GM12878 (cell line): ENCODE data around the gene CFAP91. TPM values are rescaled to one million over a fixed set of nuclear protein-coding genes. Genes with fewer than 3 reads are reported as not detected.

Source experiments
- CBX3 ChIP-seq: fragments of 200-600 bp; sonication (generic); IDR thresholded peaks from 2 replicates; pipeline ENCODE4 v1.6.1; 2016; ENCODE audit warnings: low read depth, borderline replicate concordance
- DPF2 ChIP-seq: fragments of 450-650 bp; IDR thresholded peaks from 2 replicates; pipeline ENCODE4 v1.6.1; 2017; ENCODE audit warnings: mild to moderate bottlenecking
- FOXM1 ChIP-seq: IDR thresholded peaks from 2 replicates; pipeline ENCODE4 v1.6.1; 2012; ENCODE audit warnings: low read depth, mild to moderate bottlenecking, inconsistent platforms, low read length, moderate library complexity
- HDAC6 ChIP-seq: fragments of 200-600 bp; sonication (generic); IDR thresholded peaks from one replicate; pipeline ENCODE4 v1.8.0; 2017; ENCODE audit warnings: antibody characterized with exemption; ENCODE audit not compliant: unreplicated experiment
- IRF3 ChIP-seq: fragments of 450-650 bp; IDR thresholded peaks from 2 replicates; pipeline ENCODE4 v1.6.1; 2014; ENCODE audit warnings: mild to moderate bottlenecking
- MTA3 ChIP-seq: IDR thresholded peaks from 2 replicates; pipeline ENCODE4 v1.6.1; 2012; ENCODE audit warnings: low read length, inconsistent platforms, borderline replicate concordance
- MYB ChIP-seq: fragments of 150-350 bp; IDR thresholded peaks from 2 replicates; pipeline ENCODE4 v1.6.1; 2014; ENCODE audit warnings: mild to moderate bottlenecking, low read depth, low read length, borderline replicate concordance
- NFIC ChIP-seq: IDR thresholded peaks from 2 replicates; pipeline ENCODE4 v1.6.1; 2012; ENCODE audit warnings: low read depth, mild to moderate bottlenecking, inconsistent platforms, low read length, moderate library complexity
- NFXL1 ChIP-seq: fragments of 450-650 bp; IDR thresholded peaks from 2 replicates; pipeline ENCODE4 v1.6.1; 2017; ENCODE audit warnings: antibody characterized with exemption, mild to moderate bottlenecking, borderline replicate concordance
- NR2F1 ChIP-seq: fragments of 450-650 bp; conservative IDR thresholded peaks from 2 replicates; pipeline ENCODE4 v1.6.1; 2017; ENCODE audit warnings: mild to moderate bottlenecking
- RAD21 ChIP-seq: IDR thresholded peaks from 2 replicates; pipeline ENCODE4 v1.6.1; 2011; ENCODE audit warnings: mild to moderate bottlenecking, low read depth, low read length, moderate library complexity; ENCODE audit not compliant: insufficient read depth
- RB1 ChIP-seq: fragments of 450-650 bp; formaldehyde crosslinking; IDR thresholded peaks from 2 replicates; pipeline ENCODE4 v1.6.1; 2017; ENCODE audit warnings: mild to moderate bottlenecking, borderline replicate concordance
- RFX5 ChIP-seq: IDR thresholded peaks from 2 replicates; pipeline ENCODE4 v1.6.1; 2011; ENCODE audit warnings: low read depth, low read length, improper control_type of control experiment
- STAT1 ChIP-seq: fragments of 450-650 bp; conservative IDR thresholded peaks from 2 replicates; pipeline ENCODE4 v1.6.1; 2014; ENCODE audit warnings: antibody characterized with exemption, mild to moderate bottlenecking
- STAT3 ChIP-seq: IDR thresholded peaks from 2 replicates; pipeline ENCODE4 v1.6.1; 2011; ENCODE audit warnings: low read depth, low read length, improper control_type of control experiment
- SUZ12 ChIP-seq: fragments of 200-600 bp; sonication (generic); IDR thresholded peaks from one replicate; pipeline ENCODE4 v1.6.1; 2018; ENCODE audit warnings: antibody characterized with exemption, mild to moderate bottlenecking; ENCODE audit not compliant: unreplicated experiment
- YY1 ChIP-seq: IDR thresholded peaks from 2 replicates; pipeline ENCODE4 v1.6.1; 2011; ENCODE audit warnings: low read depth, mild to moderate bottlenecking, low read length
- ZNF217 ChIP-seq: fragments of 450-650 bp; IDR thresholded peaks from 2 replicates; pipeline ENCODE4 v1.6.1; 2017; ENCODE audit warnings: antibody characterized with exemption, mild to moderate bottlenecking
- ZNF24 ChIP-seq: fragments of 450-650 bp; IDR thresholded peaks from 2 replicates; pipeline ENCODE4 v1.6.1; 2017; ENCODE audit warnings: antibody characterized with exemption, mild to moderate bottlenecking
- polyA plus RNA-seq, 11 experiments: library from polyadenylated mRNA; depleted of rRNA in 4 of 11; unstranded in 6 of 11; stranded (reverse) in 5 of 11; fragments of >200 nt; fragmentation: Nextera tagmentation in 4 of 11; fragmentation: Illumina TruSeq in 1 of 11; extraction: Ambion mirVana in 4 of 11; extraction: Trizol in 1 of 11; gene quantifications; 1 replicate in 1 of 11; 2 replicates in 10 of 11; pipeline versions ENCODE4 v1.2.1 to v1.2.3, GENCODE V29; 2011 to 2016; ENCODE audit warnings: inconsistent platforms in 2 of 11, missing spikeins in 2 of 11, low read depth in 1 of 11
- total RNA-seq, 4 experiments: library from RNA; depleted of rRNA in 3 of 4; stranded (reverse); fragments of >200 nt in 3 of 4; fragmentation: Illumina TruSeq in 1 of 4; extraction: Trizol in 1 of 4; gene quantifications; 2 replicates each; pipeline versions ENCODE4 v1.2.1 to v1.2.3, GENCODE V29; 2013 to 2021
- TF ChIP-seq, protein P1 (sequence below): IDR thresholded peaks from 2 replicates; pipeline ENCODE4 v1.6.1; 2012; ENCODE audit warnings: improper control_type of control experiment, low read depth, low read length; ENCODE audit not compliant: insufficient replicate concordance
- TF ChIP-seq, protein P2 (sequence below): fragments of 450-650 bp; IDR thresholded peaks from 2 replicates; pipeline ENCODE4 v1.6.1; 2017; ENCODE audit warnings: mild to moderate bottlenecking
- TF ChIP-seq, protein P3 (sequence below): IDR thresholded peaks from 2 replicates; pipeline ENCODE4 v1.6.1; 2011; ENCODE audit warnings: mild to moderate bottlenecking, low read depth, low read length, moderate library complexity; ENCODE audit not compliant: insufficient replicate concordance

Gene CFAP91
- total and polyA plus RNA-seq, 10 of the 15 experiments (the other 5 are each of a cell fraction or from before 2014, with no cell fraction given), result 0.03 to 2.2 (median 0.92) TPM

DNA sequence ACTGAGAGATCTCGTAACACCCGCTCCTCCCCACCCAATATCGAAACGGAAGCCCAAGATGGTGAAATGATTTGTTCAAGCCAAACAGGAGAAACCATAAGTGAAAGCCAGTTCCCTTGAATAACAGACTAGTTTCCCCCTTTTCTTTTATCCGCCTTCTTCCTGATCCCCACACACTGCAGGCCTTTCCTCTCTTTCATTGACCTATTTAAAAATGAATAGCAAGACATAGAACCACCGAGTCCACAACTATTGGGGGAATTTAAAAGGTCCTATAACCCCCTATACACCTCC, 25.2 kb upstream of the CFAP91 start (continued):
- TF ChIP-seq, protein P1, sequence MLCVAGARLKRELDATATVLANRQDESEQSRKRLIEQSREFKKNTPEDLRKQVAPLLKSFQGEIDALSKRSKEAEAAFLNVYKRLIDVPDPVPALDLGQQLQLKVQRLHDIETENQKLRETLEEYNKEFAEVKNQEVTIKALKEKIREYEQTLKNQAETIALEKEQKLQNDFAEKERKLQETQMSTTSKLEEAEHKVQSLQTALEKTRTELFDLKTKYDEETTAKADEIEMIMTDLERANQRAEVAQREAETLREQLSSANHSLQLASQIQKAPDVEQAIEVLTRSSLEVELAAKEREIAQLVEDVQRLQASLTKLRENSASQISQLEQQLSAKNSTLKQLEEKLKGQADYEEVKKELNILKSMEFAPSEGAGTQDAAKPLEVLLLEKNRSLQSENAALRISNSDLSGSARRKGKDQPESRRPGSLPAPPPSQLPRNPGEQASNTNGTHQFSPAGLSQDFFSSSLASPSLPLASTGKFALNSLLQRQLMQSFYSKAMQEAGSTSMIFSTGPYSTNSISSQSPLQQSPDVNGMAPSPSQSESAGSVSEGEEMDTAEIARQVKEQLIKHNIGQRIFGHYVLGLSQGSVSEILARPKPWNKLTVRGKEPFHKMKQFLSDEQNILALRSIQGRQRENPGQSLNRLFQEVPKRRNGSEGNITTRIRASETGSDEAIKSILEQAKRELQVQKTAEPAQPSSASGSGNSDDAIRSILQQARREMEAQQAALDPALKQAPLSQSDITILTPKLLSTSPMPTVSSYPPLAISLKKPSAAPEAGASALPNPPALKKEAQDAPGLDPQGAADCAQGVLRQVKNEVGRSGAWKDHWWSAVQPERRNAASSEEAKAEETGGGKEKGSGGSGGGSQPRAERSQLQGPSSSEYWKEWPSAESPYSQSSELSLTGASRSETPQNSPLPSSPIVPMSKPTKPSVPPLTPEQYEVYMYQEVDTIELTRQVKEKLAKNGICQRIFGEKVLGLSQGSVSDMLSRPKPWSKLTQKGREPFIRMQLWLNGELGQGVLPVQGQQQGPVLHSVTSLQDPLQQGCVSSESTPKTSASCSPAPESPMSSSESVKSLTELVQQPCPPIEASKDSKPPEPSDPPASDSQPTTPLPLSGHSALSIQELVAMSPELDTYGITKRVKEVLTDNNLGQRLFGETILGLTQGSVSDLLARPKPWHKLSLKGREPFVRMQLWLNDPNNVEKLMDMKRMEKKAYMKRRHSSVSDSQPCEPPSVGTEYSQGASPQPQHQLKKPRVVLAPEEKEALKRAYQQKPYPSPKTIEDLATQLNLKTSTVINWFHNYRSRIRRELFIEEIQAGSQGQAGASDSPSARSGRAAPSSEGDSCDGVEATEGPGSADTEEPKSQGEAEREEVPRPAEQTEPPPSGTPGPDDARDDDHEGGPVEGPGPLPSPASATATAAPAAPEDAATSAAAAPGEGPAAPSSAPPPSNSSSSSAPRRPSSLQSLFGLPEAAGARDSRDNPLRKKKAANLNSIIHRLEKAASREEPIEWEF, result no peak
- TF ChIP-seq HDAC6 (no peak), NFIC (no peak), DPF2 (no peak), RFX5 (no peak), RB1 (no peak), RAD21 (no peak), MYB (no peak), NR2F1 (no peak), STAT3 (no peak), FOXM1 (peak; percentile 46; the same call in 1 of the 2 replicates), IRF3 (no peak), SUZ12 (no peak), NFXL1 (no peak), YY1 (0 out of 2 replicates have a peak, but pooled peaks have one; percentile 55), ZNF217 (no peak), MTA3 (no peak; the same call in 1 of the 2 replicates), ZNF24 (no peak), STAT1 (no peak), CBX3 (no peak)
- TF ChIP-seq, protein P2, sequence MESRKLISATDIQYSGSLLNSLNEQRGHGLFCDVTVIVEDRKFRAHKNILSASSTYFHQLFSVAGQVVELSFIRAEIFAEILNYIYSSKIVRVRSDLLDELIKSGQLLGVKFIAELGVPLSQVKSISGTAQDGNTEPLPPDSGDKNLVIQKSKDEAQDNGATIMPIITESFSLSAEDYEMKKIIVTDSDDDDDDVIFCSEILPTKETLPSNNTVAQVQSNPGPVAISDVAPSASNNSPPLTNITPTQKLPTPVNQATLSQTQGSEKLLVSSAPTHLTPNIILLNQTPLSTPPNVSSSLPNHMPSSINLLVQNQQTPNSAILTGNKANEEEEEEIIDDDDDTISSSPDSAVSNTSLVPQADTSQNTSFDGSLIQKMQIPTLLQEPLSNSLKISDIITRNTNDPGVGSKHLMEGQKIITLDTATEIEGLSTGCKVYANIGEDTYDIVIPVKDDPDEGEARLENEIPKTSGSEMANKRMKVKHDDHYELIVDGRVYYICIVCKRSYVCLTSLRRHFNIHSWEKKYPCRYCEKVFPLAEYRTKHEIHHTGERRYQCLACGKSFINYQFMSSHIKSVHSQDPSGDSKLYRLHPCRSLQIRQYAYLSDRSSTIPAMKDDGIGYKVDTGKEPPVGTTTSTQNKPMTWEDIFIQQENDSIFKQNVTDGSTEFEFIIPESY, result no peak
- TF ChIP-seq, protein P3, sequence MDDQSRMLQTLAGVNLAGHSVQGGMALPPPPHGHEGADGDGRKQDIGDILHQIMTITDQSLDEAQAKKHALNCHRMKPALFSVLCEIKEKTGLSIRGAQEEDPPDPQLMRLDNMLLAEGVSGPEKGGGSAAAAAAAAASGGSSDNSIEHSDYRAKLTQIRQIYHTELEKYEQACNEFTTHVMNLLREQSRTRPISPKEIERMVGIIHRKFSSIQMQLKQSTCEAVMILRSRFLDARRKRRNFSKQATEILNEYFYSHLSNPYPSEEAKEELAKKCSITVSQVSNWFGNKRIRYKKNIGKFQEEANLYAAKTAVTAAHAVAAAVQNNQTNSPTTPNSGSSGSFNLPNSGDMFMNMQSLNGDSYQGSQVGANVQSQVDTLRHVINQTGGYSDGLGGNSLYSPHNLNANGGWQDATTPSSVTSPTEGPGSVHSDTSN, result no peak
